ENCODE data around the gene MYEOV. TPM values are rescaled to one million over a fixed set of nuclear protein-coding genes. Genes with fewer than 3 reads are reported as not detected.

MYEOV gene
- total RNA-seq, 3 donors from 2014 or later (not counting 1 experiment from before 2014, with no cell fraction given) = 1.1 to 1.2 TPM; not detected in 1

DNA sequence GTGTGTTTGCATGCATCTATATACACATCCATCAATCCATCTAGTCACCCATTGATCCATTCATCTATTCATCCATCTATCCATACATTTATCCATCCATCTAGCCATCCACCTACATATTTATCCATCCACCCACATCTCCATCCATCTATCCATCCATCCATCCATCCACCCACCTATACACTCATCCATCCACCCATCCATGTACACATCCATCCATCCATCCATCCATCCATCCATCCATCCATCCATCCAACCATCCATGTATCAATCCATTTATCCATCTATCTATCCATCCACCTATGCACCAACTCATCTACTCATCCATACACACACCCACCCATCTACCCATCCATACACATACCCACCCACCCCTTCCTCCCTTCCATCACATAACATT, 18.8 kb upstream of the MYEOV start:
- H3K36me3 Mint-ChIP-seq = no peaks in the 10 kb centered on the region
- H3K4me3 Mint-ChIP-seq = no peak overlapping the region
- TF ChIP-seq, protein P1, sequence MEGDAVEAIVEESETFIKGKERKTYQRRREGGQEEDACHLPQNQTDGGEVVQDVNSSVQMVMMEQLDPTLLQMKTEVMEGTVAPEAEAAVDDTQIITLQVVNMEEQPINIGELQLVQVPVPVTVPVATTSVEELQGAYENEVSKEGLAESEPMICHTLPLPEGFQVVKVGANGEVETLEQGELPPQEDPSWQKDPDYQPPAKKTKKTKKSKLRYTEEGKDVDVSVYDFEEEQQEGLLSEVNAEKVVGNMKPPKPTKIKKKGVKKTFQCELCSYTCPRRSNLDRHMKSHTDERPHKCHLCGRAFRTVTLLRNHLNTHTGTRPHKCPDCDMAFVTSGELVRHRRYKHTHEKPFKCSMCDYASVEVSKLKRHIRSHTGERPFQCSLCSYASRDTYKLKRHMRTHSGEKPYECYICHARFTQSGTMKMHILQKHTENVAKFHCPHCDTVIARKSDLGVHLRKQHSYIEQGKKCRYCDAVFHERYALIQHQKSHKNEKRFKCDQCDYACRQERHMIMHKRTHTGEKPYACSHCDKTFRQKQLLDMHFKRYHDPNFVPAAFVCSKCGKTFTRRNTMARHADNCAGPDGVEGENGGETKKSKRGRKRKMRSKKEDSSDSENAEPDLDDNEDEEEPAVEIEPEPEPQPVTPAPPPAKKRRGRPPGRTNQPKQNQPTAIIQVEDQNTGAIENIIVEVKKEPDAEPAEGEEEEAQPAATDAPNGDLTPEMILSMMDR (IDR thresholded peaks at IDR 0.05) = no peak
- Histone ChIP-seq H3K27me3 (ENCODE audit: control insufficient read depth, insufficient read depth, low read length) (no peaks in the 10 kb centered on the region), H3K36me3 (ENCODE audit: control insufficient read depth, insufficient read depth, low read length) (no peaks in the 10 kb centered on the region), H3K27ac (ENCODE audit: low read length) (no peak overlapping the region), H3K9me3 (ENCODE audit: control insufficient read depth, insufficient read depth, low read length) (no peaks in the 10 kb centered on the region), H3K4me3 (ENCODE audit: low read length) (no peak overlapping the region), H3K4me1 (ENCODE audit: control insufficient read depth, insufficient read depth, low read length) (no peaks in the 10 kb centered on the region)
- peaks cover 0 to 4% of the 10 kb centered on the region in 2 donors for H3K27me3 Mint-ChIP-seq (ENCODE audit: low read depth in 2 of 2)
- DNase-seq = no peak
- intact Hi-C loops (cut with micrococcal nuclease) = no loop called here
- H3K4me1 Mint-ChIP-seq = no peaks in the 10 kb centered on the region
- no peaks in the 10 kb centered on the region for H3K9me3 Mint-ChIP-seq
- no peak overlapping the region for H3K27ac Mint-ChIP-seq
- no peak for ATAC-seq

DNA sequence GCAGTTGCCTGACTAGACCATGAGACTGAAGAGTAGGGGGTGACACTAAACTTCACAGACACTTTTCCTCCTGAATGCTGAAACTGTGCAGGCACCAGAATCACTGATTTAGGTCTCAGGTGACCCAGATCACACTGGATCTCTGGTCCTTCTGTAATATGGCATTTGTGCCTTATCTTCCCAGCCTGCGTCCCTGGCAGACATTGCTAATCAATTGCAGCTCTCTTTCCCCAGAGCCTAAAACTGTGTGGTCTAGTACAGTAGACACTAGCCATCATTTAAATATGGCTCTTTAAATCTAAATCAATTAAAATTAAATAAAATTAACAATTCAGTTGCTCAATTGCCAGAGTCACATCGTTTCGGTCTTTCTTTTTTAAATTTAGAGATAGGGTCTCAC, 17.8 kb upstream of the MYEOV start:
- H3K36me3 ChIP-seq (ENCODE audit: control insufficient read depth, insufficient read depth, low read length) = no peaks in the 10 kb centered on the region
- no peaks in the 10 kb centered on the region for H3K4me1 ChIP-seq (ENCODE audit: control insufficient read depth, insufficient read depth, low read length)
- no peaks in the 10 kb centered on the region for H3K4me1 Mint-ChIP-seq
- TF ChIP-seq, protein P1 (IDR thresholded peaks at IDR 0.05) = no peak
- no peaks in the 10 kb centered on the region for H3K9me3 Mint-ChIP-seq
- ATAC-seq = no peak
- intact Hi-C loops (cut with micrococcal nuclease) = no loop called here
- no peaks in the 10 kb centered on the region for H3K36me3 Mint-ChIP-seq
- H3K27ac Mint-ChIP-seq = no peak overlapping the region
- 93% methylated on average over 3 of the region's 3 CpGs for WGBS (ENCODE audit: insufficient coverage)
- H3K27ac ChIP-seq (ENCODE audit: low read length) = no peak overlapping the region
- H3K4me3 ChIP-seq (ENCODE audit: low read length) = no peak overlapping the region
- H3K4me3 Mint-ChIP-seq = no peak overlapping the region
- H3K27me3 ChIP-seq (ENCODE audit: control insufficient read depth, insufficient read depth, low read length) = no peaks in the 10 kb centered on the region
- H3K27me3 Mint-ChIP-seq (ENCODE audit: low read depth in 2 of 2) = peaks cover 0 to 4% of the 10 kb centered on the region in 2 donors
- DNase-seq = no peak
- no peaks in the 10 kb centered on the region for H3K9me3 ChIP-seq (ENCODE audit: control insufficient read depth, insufficient read depth, low read length)

DNA sequence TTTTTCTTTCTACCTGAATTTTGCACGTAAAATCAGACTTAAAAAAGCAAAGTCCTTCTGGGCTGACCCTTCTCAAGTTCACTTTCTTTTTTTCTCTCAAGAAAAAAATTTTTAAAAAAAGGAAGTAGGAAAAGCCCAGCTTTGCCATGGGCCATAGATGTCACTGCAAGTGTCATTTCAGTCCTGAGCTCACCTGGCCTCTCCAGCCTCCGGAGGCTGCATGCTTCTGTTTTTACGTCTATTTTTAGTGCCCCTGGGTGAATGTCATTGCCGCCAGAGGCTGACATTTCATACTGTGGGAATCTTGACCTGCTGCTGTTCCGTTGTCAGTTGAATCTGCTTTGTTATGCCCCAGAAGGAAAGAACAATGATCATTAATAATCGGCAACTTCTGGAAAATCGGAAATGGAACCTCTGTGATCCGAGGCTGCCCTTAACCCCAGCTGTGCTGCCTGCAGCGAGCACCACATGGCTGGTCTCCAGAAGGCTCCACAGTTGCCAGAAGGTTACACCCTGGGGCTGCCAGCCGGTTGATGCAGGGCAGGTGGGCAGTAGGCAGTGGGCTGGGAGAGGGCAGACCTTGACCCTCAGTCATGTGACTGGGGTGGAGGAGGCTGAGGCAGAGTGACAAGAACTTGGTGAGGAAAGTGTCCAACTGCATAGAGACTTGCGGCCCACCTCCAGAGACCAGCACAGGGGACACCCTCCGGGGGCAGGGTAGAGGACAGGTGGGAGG, 16.7 kb upstream of the MYEOV start:
- 59% methylated on average over 12 of the region's 12 CpGs for WGBS (ENCODE audit: insufficient coverage)
- no peak overlapping the region for H3K27ac Mint-ChIP-seq

More for the DNA sequence above, 16.7 kb upstream of the MYEOV start:
- Mint-ChIP-seq H3K4me1 (no peaks in the 10 kb centered on the region), H3K36me3 (no peaks in the 10 kb centered on the region), H3K4me3 (no peak overlapping the region), H3K27me3 (ENCODE audit: low read depth in 2 of 2) (peaks cover 0 to 4% of the 10 kb centered on the region in 2 donors), H3K9me3 (no peaks in the 10 kb centered on the region)
- intact Hi-C loops (cut with micrococcal nuclease) = no loop called here
- H3K4me1 ChIP-seq (ENCODE audit: control insufficient read depth, insufficient read depth, low read length) = no peaks in the 10 kb centered on the region
- H3K27ac ChIP-seq (ENCODE audit: low read length) = no peak overlapping the region
- no peaks in the 10 kb centered on the region for H3K27me3 ChIP-seq (ENCODE audit: control insufficient read depth, insufficient read depth, low read length)
- H3K36me3 ChIP-seq (ENCODE audit: control insufficient read depth, insufficient read depth, low read length) = no peaks in the 10 kb centered on the region
- TF ChIP-seq, protein P1 (IDR thresholded peaks at IDR 0.05) = no peak
- no peaks in the 10 kb centered on the region for H3K9me3 ChIP-seq (ENCODE audit: control insufficient read depth, insufficient read depth, low read length)
- ATAC-seq (no peak), DNase-seq (no peak)
- no peak overlapping the region for H3K4me3 ChIP-seq (ENCODE audit: low read length)

Data from natural killer cell (primary cell).